C4-2B (cell line): ENCODE data around the gene PTS.

Source experiments
- CTCF ChIP-seq: fragments of 450-650 bp; conservative IDR thresholded peaks from 2 replicates; pipeline ENCODE4 v1.5.1; 2017; ENCODE audit warnings: mild to moderate bottlenecking
- ZFX ChIP-seq: fragments of 450-650 bp; IDR thresholded peaks from 2 replicates; pipeline ENCODE4 v1.6.1; 2017

GRCh38 chr11:112177589-112177988, 48.6 kb upstream of the PTS start:
- TF ChIP-seq CTCF (no peak), ZFX (no peak)
